Peyer's patch (tissue), 4 donors: ENCODE data around the gene MOB3B.

Experiments
- POLR2A ChIP-seq, 2 donors: fragments of 450-650 bp; IDR thresholded peaks; one replicate each; pipeline ENCODE4 v1.5.1; 2017; ENCODE audit warnings: antibody characterized with exemption in 2 of 2, mild to moderate bottlenecking in 2 of 2, moderate library complexity in 2 of 2
- TF ChIP-seq, protein P1 (sequence below), 6 experiments: fragments of 450-650 bp in 4 of 6; fragments of 200-600 bp in 2 of 6; sonication (generic) in 1 of 6; IDR thresholded peaks; one replicate each; pipeline ENCODE4 v1.5.1; 2017 to 2019; ENCODE audit warnings: antibody characterized with exemption in 6 of 6, mild to moderate bottlenecking in 3 of 6, moderate library complexity in 1 of 6

DNA sequence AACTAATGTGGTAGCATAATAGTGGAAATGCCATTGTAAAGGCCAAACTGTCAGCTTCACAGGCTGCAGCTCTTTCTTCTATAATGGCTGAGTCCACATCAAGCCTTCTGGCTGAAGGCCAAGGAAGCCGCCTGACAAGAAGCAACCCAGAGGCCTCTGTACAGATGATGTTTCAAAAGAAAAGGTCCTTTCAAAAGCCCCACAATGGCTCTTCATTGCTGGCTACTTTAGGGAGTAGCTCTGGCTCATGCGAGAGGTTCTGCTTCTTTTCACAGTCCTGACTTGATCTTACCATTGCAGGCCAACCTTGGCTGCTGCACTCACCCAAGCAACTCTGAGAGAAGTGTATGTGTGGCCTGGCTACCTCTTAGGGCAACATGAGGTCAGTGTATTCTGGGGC lies 178.2 kb downstream of the MOB3B start:
- TF ChIP-seq, protein P1, sequence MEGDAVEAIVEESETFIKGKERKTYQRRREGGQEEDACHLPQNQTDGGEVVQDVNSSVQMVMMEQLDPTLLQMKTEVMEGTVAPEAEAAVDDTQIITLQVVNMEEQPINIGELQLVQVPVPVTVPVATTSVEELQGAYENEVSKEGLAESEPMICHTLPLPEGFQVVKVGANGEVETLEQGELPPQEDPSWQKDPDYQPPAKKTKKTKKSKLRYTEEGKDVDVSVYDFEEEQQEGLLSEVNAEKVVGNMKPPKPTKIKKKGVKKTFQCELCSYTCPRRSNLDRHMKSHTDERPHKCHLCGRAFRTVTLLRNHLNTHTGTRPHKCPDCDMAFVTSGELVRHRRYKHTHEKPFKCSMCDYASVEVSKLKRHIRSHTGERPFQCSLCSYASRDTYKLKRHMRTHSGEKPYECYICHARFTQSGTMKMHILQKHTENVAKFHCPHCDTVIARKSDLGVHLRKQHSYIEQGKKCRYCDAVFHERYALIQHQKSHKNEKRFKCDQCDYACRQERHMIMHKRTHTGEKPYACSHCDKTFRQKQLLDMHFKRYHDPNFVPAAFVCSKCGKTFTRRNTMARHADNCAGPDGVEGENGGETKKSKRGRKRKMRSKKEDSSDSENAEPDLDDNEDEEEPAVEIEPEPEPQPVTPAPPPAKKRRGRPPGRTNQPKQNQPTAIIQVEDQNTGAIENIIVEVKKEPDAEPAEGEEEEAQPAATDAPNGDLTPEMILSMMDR (IDR thresholded peaks at IDR 0.05), result no peak
- no peak for TF ChIP-seq POLR2A (IDR thresholded peaks at IDR 0.05)
